Gastroesophageal sphincter (tissue), 4 donors: Measurements from ENCODE around the gene RAD9A. TPM values are rescaled to one million over a fixed set of nuclear protein-coding genes. Genes with fewer than 3 reads are reported as not detected.

ENCODE experiments used
- ATAC-seq: fragments of 150-250 bp; one replicate; pipeline ENCODE4 v1.9.1; 2016; ENCODE audit warnings: mild to moderate bottlenecking, moderate library complexity
- H3K27ac ChIP-seq, 4 donors: fragments of 200-600 bp; sonication (generic) in 3 of 4; 1 replicate in 3 of 4; 2 replicates in 1 of 4; pipeline ENCODE4 v1.5.1; 2016 to 2019
- H3K27me3 ChIP-seq: fragments of 200-600 bp; sonication (generic); one replicate; pipeline ENCODE4 v1.5.1; 2019
- H3K36me3 ChIP-seq, 2 donors: fragments of 200-600 bp; sonication (generic); one replicate each; pipeline ENCODE4 v1.5.1; 2019; ENCODE audit warnings: control low read depth in 1 of 2
- H3K4me1 ChIP-seq, 3 donors: fragments of 200-600 bp; sonication (generic); 1 replicate in 2 of 3; 2 replicates in 1 of 3; pipeline ENCODE4 v1.5.1; 2016 to 2019; ENCODE audit warnings: control low read depth in 2 of 3
- H3K4me3 ChIP-seq, 2 donors: fragments of 200-600 bp; sonication (generic); one replicate each; pipeline ENCODE4 v1.5.1; 2019; ENCODE audit warnings: mild to moderate bottlenecking in 1 of 2, moderate library complexity in 1 of 2
- H3K9me3 ChIP-seq, 3 donors: fragments of 200-600 bp; sonication (generic); one replicate each; pipeline ENCODE4 v1.5.1; 2017 to 2019; ENCODE audit warnings: control low read depth in 2 of 3
- CTCF ChIP-seq, 4 experiments: fragments of 200-600 bp in 2 of 4; fragments of 450-650 bp in 2 of 4; sonication (generic) in 1 of 4; IDR thresholded peaks; one replicate each; pipeline ENCODE4 v1.5.1; 2017 to 2019; ENCODE audit warnings: antibody characterized with exemption in 4 of 4, mild to moderate bottlenecking in 2 of 4, moderate library complexity in 2 of 4
- EP300 ChIP-seq: sonication (generic); formaldehyde crosslinking; IDR thresholded peaks from one replicate; pipeline ENCODE4 v1.6.1; 2017; ENCODE audit warnings: antibody characterized with exemption, mild to moderate bottlenecking
- POLR2A ChIP-seq, 2 donors: fragments of 450-650 bp; IDR thresholded peaks; one replicate each; pipeline ENCODE4 v1.6.1; 2017; ENCODE audit warnings: antibody characterized with exemption in 2 of 2, mild to moderate bottlenecking in 2 of 2, moderate library complexity in 1 of 2
- POLR2AphosphoS5 ChIP-seq: sonication (generic); formaldehyde crosslinking; IDR thresholded peaks from one replicate; pipeline ENCODE4 v1.6.1; 2017; ENCODE audit warnings: antibody characterized with exemption
- WGBS, 2 donors: methylation state at CpG; one replicate each; pipeline ENCODE4 v1.1.5; 2018; ENCODE audit warnings: low coverage in 1 of 2; 5-methylcytosine and 5-hydroxymethylcytosine counted together
- total RNA-seq, 4 donors: library from RNA; depleted of rRNA; stranded (reverse); fragments of >200 nt; gene quantifications; one replicate each; pipeline ENCODE4 v1.1.0, GENCODE V29; 2016

The RAD9A gene
- total RNA-seq, 4 donors from 2014 or later: 8.5 to 16.0 (median 11.1) TPM

DNA sequence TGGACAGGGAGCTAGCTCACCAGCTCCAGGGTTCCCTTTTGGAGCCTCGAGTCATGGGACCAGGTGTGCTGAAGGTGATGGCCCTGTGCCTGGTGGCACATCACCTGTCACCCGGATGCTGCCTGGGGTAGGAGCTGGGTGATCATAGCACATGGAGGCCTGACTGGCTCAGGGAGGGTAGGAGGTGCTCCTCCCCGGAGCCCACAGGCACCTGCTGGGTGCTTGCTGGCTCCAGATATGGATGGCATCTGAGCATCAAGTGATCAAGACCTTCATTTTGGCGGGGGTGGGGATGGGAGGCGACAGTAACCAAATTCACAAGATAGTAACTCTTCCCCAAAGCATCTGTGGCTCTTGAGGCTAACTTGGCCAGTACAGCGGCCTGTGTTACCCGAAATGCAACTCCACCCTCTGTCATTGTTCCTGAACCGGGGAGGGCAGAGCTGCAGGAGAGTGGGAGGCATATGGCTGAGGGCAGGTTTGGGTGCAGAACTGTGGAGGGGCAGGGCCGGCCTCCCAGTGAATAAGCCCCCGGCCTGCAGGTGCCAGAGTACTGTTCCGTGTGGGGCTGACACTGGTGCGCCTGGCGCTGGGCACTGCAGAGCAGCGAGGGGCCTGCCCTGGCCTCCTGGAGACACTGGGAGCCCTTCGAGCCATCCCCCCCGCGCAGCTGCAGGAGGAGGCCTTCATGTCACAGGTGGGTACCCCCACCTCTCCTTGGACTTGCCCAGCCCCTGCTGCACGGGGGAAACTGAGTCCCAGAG lies 16.8 kb downstream of the RAD9A start:
- ATAC-seq: no peak
- Histone ChIP-seq H3K36me3 (no peaks in the 10 kb centered on the region), H3K4me1 (peaks cover 0 to 22% (median 0%) of the 10 kb centered on the region in 3 donors), H3K4me3 (no peak overlapping the region), H3K27ac (no peak overlapping the region), H3K27me3 (peaks cover 95% of the 10 kb centered on the region), H3K9me3 (no peaks in the 10 kb centered on the region)
- WGBS, 2 donors: 20% methylated on average over 1 of the region's 18 CpGs; no CpG with 5 or more reads in 1 of the 2 donors
- TF ChIP-seq EP300 (no peak), POLR2A (IDR thresholded peaks at IDR 0.05) (no peak), POLR2AphosphoS5 (no peak), CTCF (IDR thresholded peaks at IDR 0.05) (no peak)

DNA sequence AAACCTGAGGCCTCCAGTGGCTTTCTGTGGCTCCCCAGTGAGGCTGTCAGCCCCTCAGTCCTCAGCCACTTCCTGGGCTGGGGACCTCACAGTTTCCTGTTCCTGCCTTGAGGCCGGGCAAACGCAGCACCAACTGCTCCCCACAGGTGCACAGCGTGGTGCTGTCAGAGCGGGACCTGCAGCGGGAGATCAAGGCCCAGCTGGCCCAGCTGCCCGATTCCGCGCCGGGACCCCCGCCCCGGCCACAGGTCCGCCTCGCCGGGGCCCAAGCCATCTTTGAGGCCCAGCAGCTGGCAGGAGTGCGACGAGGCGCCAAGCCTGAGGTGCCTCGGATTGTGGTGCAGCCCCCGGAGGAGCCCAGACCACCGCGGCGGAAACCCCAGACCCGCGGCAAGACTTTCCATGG lies 17.5 kb downstream of the RAD9A start:
- no peak for ATAC-seq
- Histone ChIP-seq H3K36me3 (no peaks in the 10 kb centered on the region), H3K27ac (no peak overlapping the region), H3K4me3 (no peak overlapping the region), H3K27me3 (peaks cover 89% of the 10 kb centered on the region), H3K9me3 (no peaks in the 10 kb centered on the region), H3K4me1 (peaks cover 0 to 18% (median 0%) of the 10 kb centered on the region in 3 donors)
- no peak for TF ChIP-seq EP300
- no peak for TF ChIP-seq POLR2A (IDR thresholded peaks at IDR 0.05)
- no peak for TF ChIP-seq CTCF (IDR thresholded peaks at IDR 0.05)
- no peak for TF ChIP-seq POLR2AphosphoS5
- WGBS, 2 donors: no CpG with 5 or more reads among the region's 24 CpGs

GRCh38 chr11:67409781-67410368 lies 18.1 kb downstream of the RAD9A start:
- WGBS, 2 donors: no CpG with 5 or more reads among the region's 13 CpGs
- TF ChIP-seq POLR2AphosphoS5 (no peak), EP300 (no peak), POLR2A (IDR thresholded peaks at IDR 0.05) (no peak), CTCF (IDR thresholded peaks at IDR 0.05) (no peak)
- ATAC-seq: no peak
- Histone ChIP-seq H3K4me1 (peaks cover 0 to 21% (median 0%) of the 10 kb centered on the region in 3 donors), H3K27me3 (peaks cover 83% of the 10 kb centered on the region), H3K27ac (no peak overlapping the region), H3K9me3 (no peaks in the 10 kb centered on the region), H3K36me3 (no peaks in the 10 kb centered on the region), H3K4me3 (no peak overlapping the region)

DNA sequence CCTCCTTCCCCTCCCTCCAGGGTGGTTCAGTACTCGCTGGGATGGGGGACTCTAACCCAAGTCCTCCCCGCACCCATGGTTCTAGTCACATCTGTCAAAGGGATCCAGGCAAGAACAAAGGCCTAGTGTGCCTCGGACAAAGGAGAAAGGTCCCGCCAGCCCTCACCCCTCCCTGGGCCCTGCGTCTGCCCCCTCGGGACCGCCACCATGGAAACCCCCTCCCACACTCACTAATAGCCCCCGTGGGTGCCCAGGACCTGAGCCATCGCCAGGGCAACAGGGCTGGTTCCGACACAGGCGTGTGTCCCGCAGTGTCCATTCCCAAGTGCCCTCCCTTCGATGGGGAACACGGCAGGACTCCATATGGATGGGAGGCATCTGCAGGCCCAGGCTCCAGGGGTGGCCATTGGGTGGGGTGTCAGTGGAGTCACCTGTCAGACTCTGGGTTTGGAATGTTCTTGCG lies 18.6 kb downstream of the RAD9A start:
- ATAC-seq: no peak
- Histone ChIP-seq H3K36me3 (no peaks in the 10 kb centered on the region), H3K4me3 (no peak overlapping the region), H3K27me3 (peaks cover 77% of the 10 kb centered on the region), H3K9me3 (no peaks in the 10 kb centered on the region), H3K4me1 (peaks cover 0 to 26% (median 0%) of the 10 kb centered on the region in 3 donors), H3K27ac (no peak overlapping the region)
- TF ChIP-seq CTCF (IDR thresholded peaks at IDR 0.05): no peak
- no peak for TF ChIP-seq POLR2A (IDR thresholded peaks at IDR 0.05)
- no peak for TF ChIP-seq EP300
- no peak for TF ChIP-seq POLR2AphosphoS5
- no CpG with 5 or more reads among the region's 15 CpGs for WGBS, 2 donors
